Peyer's patch (tissue), 4 donors: ENCODE measurements around the gene SEC24B. TPM values are rescaled to one million over a fixed set of nuclear protein-coding genes. Genes with fewer than 3 reads are reported as not detected.
"Not testable (repeated sequence)": the region's sequence is repeated elsewhere in the genome, so short reads cannot be mapped to it uniquely, and the experiment has no call there.

Experiments used
- DNase-seq, 3 donors: peaks; one replicate each; pipeline ENCODE4 v3.0.0-alpha.2; 2017 to 2019
- H3K27ac ChIP-seq, 4 donors: fragments of 200-600 bp; sonication (generic); one replicate each; pipeline ENCODE4 v1.5.1; 2016 to 2019
- H3K27me3 ChIP-seq, 2 donors: fragments of 200-600 bp; sonication (generic); one replicate each; pipeline ENCODE4 v1.5.1; 2019
- H3K36me3 ChIP-seq, 3 donors: fragments of 200-600 bp; sonication (generic); one replicate each; pipeline ENCODE4 v1.5.1; 2016 to 2019
- H3K4me1 ChIP-seq, 4 donors: fragments of 200-600 bp; sonication (generic); one replicate each; pipeline ENCODE4 v1.5.1; 2016 to 2019
- H3K4me3 ChIP-seq, 4 donors: fragments of 200-600 bp; sonication (generic); 1 replicate in 3 of 4; 2 replicates in 1 of 4; pipeline ENCODE4 v1.5.1; 2016 to 2019; ENCODE audit warnings: mild to moderate bottlenecking in 1 of 4
- H3K9me3 ChIP-seq, 4 donors: fragments of 200-600 bp; sonication (generic); one replicate each; pipeline ENCODE4 v1.5.1; 2016 to 2019; ENCODE audit warnings: mild to moderate bottlenecking in 1 of 4
- POLR2A ChIP-seq, 2 donors: fragments of 450-650 bp; IDR thresholded peaks; one replicate each; pipeline ENCODE4 v1.5.1; 2017; ENCODE audit warnings: antibody characterized with exemption in 2 of 2, mild to moderate bottlenecking in 2 of 2, moderate library complexity in 2 of 2
- total RNA-seq, 4 donors: library from RNA; depleted of rRNA; stranded (reverse); fragments of >200 nt; gene quantifications; one replicate each; pipeline ENCODE4 v1.1.0, GENCODE V29; 2016
- TF ChIP-seq, protein P1 (sequence below), 6 experiments: fragments of 450-650 bp in 4 of 6; fragments of 200-600 bp in 2 of 6; sonication (generic) in 1 of 6; IDR thresholded peaks; one replicate each; pipeline ENCODE4 v1.5.1; 2017 to 2019; ENCODE audit warnings: antibody characterized with exemption in 6 of 6, mild to moderate bottlenecking in 3 of 6, moderate library complexity in 1 of 6

SEC24B gene
- total RNA-seq, 4 donors from 2014 or later = 24.4 to 40.4 (median 34.9) TPM

DNA sequence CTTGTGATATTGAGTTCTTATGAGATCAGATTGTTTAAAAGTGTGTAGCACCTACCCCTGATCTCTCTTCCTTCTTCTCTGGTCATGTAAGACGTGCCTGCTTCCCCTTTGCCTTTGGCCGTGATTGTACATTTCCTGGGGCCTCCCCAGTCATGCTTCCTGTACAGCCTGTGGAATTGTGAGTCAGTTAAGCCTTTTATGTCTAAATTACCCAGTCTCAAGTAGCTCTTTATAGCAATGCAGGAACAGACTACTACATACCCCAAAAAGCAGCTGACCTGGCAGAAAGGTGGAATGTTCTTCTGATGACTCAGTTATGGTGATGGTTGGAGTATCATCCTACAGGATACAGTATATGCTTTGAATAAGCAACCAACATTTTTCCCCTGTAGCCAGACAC is 115.0 kb downstream of the SEC24B start:
- H3K27me3 ChIP-seq = no peaks in the 10 kb centered on the region
- peaks cover 0 to 15% (median 0%) of the 10 kb centered on the region in 3 donors for H3K36me3 ChIP-seq
- no peak for DNase-seq
- no peaks in the 10 kb centered on the region for H3K4me1 ChIP-seq
- H3K27ac ChIP-seq = no peak overlapping the region
- no peak overlapping the region for H3K4me3 ChIP-seq
- TF ChIP-seq, protein P1, sequence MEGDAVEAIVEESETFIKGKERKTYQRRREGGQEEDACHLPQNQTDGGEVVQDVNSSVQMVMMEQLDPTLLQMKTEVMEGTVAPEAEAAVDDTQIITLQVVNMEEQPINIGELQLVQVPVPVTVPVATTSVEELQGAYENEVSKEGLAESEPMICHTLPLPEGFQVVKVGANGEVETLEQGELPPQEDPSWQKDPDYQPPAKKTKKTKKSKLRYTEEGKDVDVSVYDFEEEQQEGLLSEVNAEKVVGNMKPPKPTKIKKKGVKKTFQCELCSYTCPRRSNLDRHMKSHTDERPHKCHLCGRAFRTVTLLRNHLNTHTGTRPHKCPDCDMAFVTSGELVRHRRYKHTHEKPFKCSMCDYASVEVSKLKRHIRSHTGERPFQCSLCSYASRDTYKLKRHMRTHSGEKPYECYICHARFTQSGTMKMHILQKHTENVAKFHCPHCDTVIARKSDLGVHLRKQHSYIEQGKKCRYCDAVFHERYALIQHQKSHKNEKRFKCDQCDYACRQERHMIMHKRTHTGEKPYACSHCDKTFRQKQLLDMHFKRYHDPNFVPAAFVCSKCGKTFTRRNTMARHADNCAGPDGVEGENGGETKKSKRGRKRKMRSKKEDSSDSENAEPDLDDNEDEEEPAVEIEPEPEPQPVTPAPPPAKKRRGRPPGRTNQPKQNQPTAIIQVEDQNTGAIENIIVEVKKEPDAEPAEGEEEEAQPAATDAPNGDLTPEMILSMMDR (IDR thresholded peaks at IDR 0.05) = no peak
- no peak for TF ChIP-seq POLR2A (IDR thresholded peaks at IDR 0.05)
- H3K9me3 ChIP-seq = no peaks in the 10 kb centered on the region

DNA sequence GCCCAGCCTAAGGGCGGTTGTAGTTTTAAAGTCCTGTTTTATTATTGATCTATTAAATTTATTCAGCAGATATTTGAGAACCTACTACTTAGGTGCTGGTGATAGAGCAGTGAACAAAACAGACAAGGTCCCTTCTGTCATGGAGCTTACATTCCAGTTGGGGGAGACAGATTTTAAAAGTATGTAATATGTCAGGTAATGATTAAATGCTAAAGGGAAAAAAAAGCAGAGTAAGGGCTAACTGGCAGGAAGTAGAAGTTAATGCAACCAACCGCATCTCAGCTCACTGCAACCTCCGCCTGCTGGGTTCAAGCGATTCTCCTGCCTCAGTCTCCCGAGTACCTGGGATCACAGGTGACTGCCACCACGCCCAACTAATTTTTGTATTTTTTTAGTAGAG is 118.6 kb downstream of the SEC24B start:
- Histone ChIP-seq H3K36me3 (no peaks in the 10 kb centered on the region), H3K4me1 (no peaks in the 10 kb centered on the region), H3K9me3 (no peaks in the 10 kb centered on the region), H3K4me3 (no peak overlapping the region), H3K27ac (no peak overlapping the region), H3K27me3 (no peaks in the 10 kb centered on the region)
- DNase-seq = no peak
- TF ChIP-seq POLR2A (IDR thresholded peaks at IDR 0.05) = no peak
- TF ChIP-seq, protein P1 (IDR thresholded peaks at IDR 0.05) = no peak

DNA sequence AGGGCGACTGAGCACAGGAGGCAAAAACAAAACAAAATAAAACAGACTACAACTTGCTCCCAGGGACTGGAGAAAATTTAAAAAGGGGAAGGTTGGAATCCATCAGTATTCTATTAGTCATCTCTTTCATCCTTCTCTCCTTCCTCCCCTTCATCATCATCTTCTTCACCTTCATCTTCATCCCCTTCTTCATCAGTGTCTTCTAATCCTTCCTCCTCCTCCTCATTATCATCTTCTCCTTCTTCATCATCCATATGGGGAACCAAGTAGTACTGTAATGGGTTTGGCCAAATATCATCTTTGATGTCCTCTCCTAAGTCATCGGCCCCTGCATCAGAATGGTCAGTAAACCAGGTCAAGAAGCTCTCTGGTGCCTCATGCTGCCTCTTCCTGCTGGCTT is 119.5 kb downstream of the SEC24B start:
- Histone ChIP-seq H3K36me3 (no peaks in the 10 kb centered on the region), H3K9me3 (no peaks in the 10 kb centered on the region), H3K27ac (no peak overlapping the region), H3K27me3 (no peaks in the 10 kb centered on the region), H3K4me1 (no peaks in the 10 kb centered on the region), H3K4me3 (no peak overlapping the region)
- no peak for TF ChIP-seq POLR2A (IDR thresholded peaks at IDR 0.05)
- TF ChIP-seq, protein P1 (IDR thresholded peaks at IDR 0.05) = no peak
- DNase-seq = no peak

DNA sequence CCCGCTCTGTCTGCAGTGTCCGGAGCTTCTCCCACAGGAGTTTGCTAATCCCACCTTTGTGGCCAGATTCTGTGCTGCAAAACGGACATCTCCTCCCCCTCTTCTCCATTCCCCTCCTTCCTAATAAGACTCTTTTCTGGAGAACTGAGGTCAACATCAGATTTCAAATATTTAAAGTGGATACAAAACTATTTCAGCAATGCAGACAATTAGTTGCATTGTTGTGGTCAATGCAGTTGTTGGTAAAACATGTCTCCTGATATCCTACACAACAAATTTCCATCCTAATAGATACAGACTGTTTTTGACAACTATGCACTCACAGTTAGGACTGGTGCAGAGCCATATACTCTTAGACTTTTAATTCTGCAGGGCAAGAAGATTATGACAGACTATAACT is 121.4 kb downstream of the SEC24B start:
- TF ChIP-seq, protein P1 (IDR thresholded peaks at IDR 0.05) = no peak
- no peak for TF ChIP-seq POLR2A (IDR thresholded peaks at IDR 0.05)
- Histone ChIP-seq H3K4me1 (no peaks in the 10 kb centered on the region), H3K4me3 (no peak overlapping the region), H3K27ac (no peak overlapping the region), H3K27me3 (no peaks in the 10 kb centered on the region), H3K9me3 (no peaks in the 10 kb centered on the region), H3K36me3 (no peaks in the 10 kb centered on the region)
- DNase-seq = no peak

DNA sequence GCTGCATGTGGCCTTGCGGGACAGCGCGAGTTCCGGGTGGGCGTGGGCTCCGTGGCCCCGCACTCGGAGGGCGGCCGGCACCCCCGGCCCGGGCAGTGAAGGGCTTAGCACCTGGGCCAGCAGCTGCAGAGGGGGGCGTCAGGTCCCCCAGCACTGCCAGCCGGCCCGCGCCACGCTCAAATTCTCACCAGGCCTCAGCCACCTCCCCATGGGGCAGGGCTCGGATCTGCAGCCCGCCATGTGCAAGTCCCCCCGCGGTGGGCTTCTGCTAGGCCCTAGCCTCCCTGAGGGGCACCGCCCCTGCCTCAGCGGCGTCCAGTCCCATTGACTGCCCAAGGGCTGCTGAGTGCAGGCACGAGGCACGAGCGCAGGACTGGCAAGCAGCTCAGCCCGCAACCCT is 123.8 kb downstream of the SEC24B start:
- Histone ChIP-seq H3K9me3 (no peaks in the 10 kb centered on the region), H3K36me3 (no peaks in the 10 kb centered on the region), H3K4me1 (peaks cover 0 to 9% (median 0%) of the 10 kb centered on the region in 4 donors), H3K27me3 (no peaks in the 10 kb centered on the region), H3K4me3 (no peak overlapping the region), H3K27ac (no peak overlapping the region)
- no peak for DNase-seq
- no peak for TF ChIP-seq POLR2A (IDR thresholded peaks at IDR 0.05)
- TF ChIP-seq, protein P1 (IDR thresholded peaks at IDR 0.05) = no peak

DNA sequence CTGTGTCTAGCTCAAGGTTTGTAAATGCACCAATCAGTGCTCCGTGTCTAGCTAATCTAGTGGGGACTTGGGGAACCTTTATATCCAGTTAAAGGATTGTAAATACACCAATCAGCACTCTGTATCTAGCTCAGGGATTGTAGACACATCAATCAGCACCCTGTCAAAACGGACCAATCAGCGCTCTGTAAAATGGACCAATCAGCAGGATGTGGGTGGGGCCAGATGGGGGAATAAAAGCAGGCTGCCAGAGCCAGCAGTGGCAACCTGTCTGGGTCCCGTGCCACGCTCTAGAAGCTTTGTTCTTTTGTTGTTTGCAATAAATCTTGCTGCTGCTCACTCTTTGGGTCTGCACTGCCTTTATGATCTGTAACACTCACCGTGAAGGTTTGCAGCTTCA is 124.5 kb downstream of the SEC24B start:
- H3K27me3 ChIP-seq, H3K9me3 ChIP-seq, H3K36me3 ChIP-seq, DNase-seq, H3K4me3 ChIP-seq, H3K4me1 ChIP-seq, H3K27ac ChIP-seq: not testable (repeated sequence)
